Thoracic aorta (tissue), 2 donors: Measurements from ENCODE around the gene LSM14B. TPM values are rescaled to one million over a fixed set of nuclear protein-coding genes. Genes with fewer than 3 reads are reported as not detected.

ENCODE experiments used
- ATAC-seq: fragments of 150-250 bp; one replicate; pipeline ENCODE4 v1.8.0; 2017; ENCODE audit warnings: low read depth; ENCODE audit not compliant: insufficient number of reproducible peaks, low FRiP score
- DNase-seq: peaks from one replicate; pipeline ENCODE4 v3.0.0-alpha.2; 2020; ENCODE audit warnings: low spot score
- H3K27ac ChIP-seq, 2 donors: fragments of 200-600 bp; sonication (generic); 1 replicate in 1 of 2; 2 replicates in 1 of 2; pipeline ENCODE4 v1.5.1; 2016; ENCODE audit warnings: mild to moderate bottlenecking in 2 of 2, moderate library complexity in 2 of 2
- H3K27me3 ChIP-seq: fragments of 200-600 bp; sonication (generic); replicated peaks from 2 replicates; pipeline ENCODE4 v1.6.0; 2016; ENCODE audit warnings: mild to moderate bottlenecking; ENCODE audit not compliant: insufficient read depth
- H3K36me3 ChIP-seq: fragments of 200-600 bp; sonication (generic); one replicate; pipeline ENCODE4 v1.5.1; 2016
- H3K4me1 ChIP-seq, 2 donors: fragments of 200-600 bp; sonication (generic); 1 replicate in 1 of 2; 2 replicates in 1 of 2; pipeline versions ENCODE4 v1.5.1 to v1.6.0; 2016; ENCODE audit warnings: low read depth in 2 of 2, mild to moderate bottlenecking in 1 of 2; ENCODE audit not compliant: control insufficient read depth in 1 of 2
- H3K4me3 ChIP-seq: fragments of 200-600 bp; sonication (generic); 2 replicates; pipeline ENCODE4 v1.5.1; 2016; ENCODE audit warnings: mild to moderate bottlenecking
- H3K9me3 ChIP-seq: fragments of 200-600 bp; sonication (generic); 2 replicates; pipeline ENCODE4 v1.5.1; 2016
- CTCF ChIP-seq: fragments of 200-600 bp; sonication (generic); IDR thresholded peaks from one replicate; pipeline ENCODE4 v1.5.1; 2019; ENCODE audit warnings: antibody characterized with exemption
- total RNA-seq, 2 donors: library from RNA; depleted of rRNA; stranded (reverse); fragments of >200 nt; gene quantifications; one replicate each; pipeline versions ENCODE4 v1.1.0 to v1.2.3, GENCODE V29; 2016

LSM14B gene
- total RNA-seq, 2 donors from 2014 or later, result 11.4 to 38.7 TPM

GRCh38 chr20:62163986-62164762 lies 41.9 kb downstream of the LSM14B start:
- H3K27me3 ChIP-seq, result no peaks in the 10 kb centered on the region
- ATAC-seq (no peak), DNase-seq (no peak)
- H3K36me3 ChIP-seq, result peaks cover 52% of the 10 kb centered on the region
- TF ChIP-seq CTCF, result no peak
- H3K4me3 ChIP-seq, result no peak overlapping the region
- no peak overlapping the region for H3K27ac ChIP-seq
- H3K9me3 ChIP-seq, result no peaks in the 10 kb centered on the region
- H3K4me1 ChIP-seq, result no peaks in the 10 kb centered on the region

- Histone ChIP-seq H3K27me3 (no peaks in the 10 kb centered on the region), H3K4me3 (no peak overlapping the region), H3K27ac (no peak overlapping the region), H3K9me3 (no peaks in the 10 kb centered on the region), H3K4me1 (no peaks in the 10 kb centered on the region), H3K36me3 (peaks cover 54% of the 10 kb centered on the region)
- no peak for DNase-seq
- no peak for ATAC-seq
- TF ChIP-seq CTCF, result no peak
These were observed 42.8 kb downstream of the LSM14B start for GRCh38 chr20:62164879-62165761.

- no peak for ATAC-seq
These were observed 43.6 kb downstream of the LSM14B start for GRCh38 chr20:62165762-62166399.

GRCh38 chr20:62167474-62167873 lies 45.2 kb downstream of the LSM14B start:
- Histone ChIP-seq H3K27me3 (no peaks in the 10 kb centered on the region), H3K36me3 (peaks cover 47% of the 10 kb centered on the region), H3K9me3 (no peaks in the 10 kb centered on the region), H3K4me1 (no peaks in the 10 kb centered on the region), H3K4me3 (no peak overlapping the region), H3K27ac (no peak overlapping the region)
- ATAC-seq (no peak), DNase-seq (no peak)
- TF ChIP-seq CTCF, result no peak

More at GRCh38 chr20:62165762-62166399, 43.6 kb downstream of the LSM14B start:
- H3K27ac ChIP-seq, result no peak overlapping the region
- peaks cover 50% of the 10 kb centered on the region for H3K36me3 ChIP-seq
- no peak overlapping the region for H3K4me3 ChIP-seq
- no peak for DNase-seq
- no peaks in the 10 kb centered on the region for H3K4me1 ChIP-seq
- no peaks in the 10 kb centered on the region for H3K27me3 ChIP-seq
- H3K9me3 ChIP-seq, result no peaks in the 10 kb centered on the region
- no peak for TF ChIP-seq CTCF

GRCh38 chr20:62168061-62168460 lies 45.8 kb downstream of the LSM14B start:
- DNase-seq (no peak), ATAC-seq (no peak)
- Histone ChIP-seq H3K27me3 (no peaks in the 10 kb centered on the region), H3K27ac (no peak overlapping the region), H3K9me3 (no peaks in the 10 kb centered on the region), H3K4me1 (no peaks in the 10 kb centered on the region), H3K4me3 (no peak overlapping the region), H3K36me3 (peaks cover 42% of the 10 kb centered on the region)
- no peak for TF ChIP-seq CTCF
